ENCODE measurements around the gene DERL2. TPM values are rescaled to one million over a fixed set of nuclear protein-coding genes. Genes with fewer than 3 reads are reported as not detected.

The DERL2 gene
- total RNA-seq, 1 donor from 2014 or later, result 74.6 TPM

- no peaks in the 10 kb centered on the region for H3K36me3 Mint-ChIP-seq (ENCODE audit: low read depth)
- H3K4me3 Mint-ChIP-seq, result no peak overlapping the region
- H3K27ac Mint-ChIP-seq (ENCODE audit: unreplicated experiment), result no peak overlapping the region
- no peak for TF ChIP-seq CTCF (conservative IDR thresholded peaks at IDR 0.05)
- peaks cover 7% of the 10 kb centered on the region for H3K4me1 Mint-ChIP-seq
- peaks cover 20% of the 10 kb centered on the region for H3K27me3 Mint-ChIP-seq (ENCODE audit: low read depth)
- no peaks in the 10 kb centered on the region for H3K9me3 Mint-ChIP-seq
- no peak for DNase-seq (ENCODE audit: low read depth, low spot score)
These were observed 30.2 kb upstream of the DERL2 start for GRCh38 chr17:5516060-5516792.

GRCh38 chr17:5514976-5515375, 29.0 kb upstream of the DERL2 start:
- no peak for TF ChIP-seq CTCF (conservative IDR thresholded peaks at IDR 0.05)
- Mint-ChIP-seq H3K9me3 (no peaks in the 10 kb centered on the region), H3K27ac (ENCODE audit: unreplicated experiment) (no peak overlapping the region), H3K4me3 (no peak overlapping the region), H3K4me1 (peaks cover 7% of the 10 kb centered on the region), H3K27me3 (ENCODE audit: low read depth) (peaks cover 20% of the 10 kb centered on the region), H3K36me3 (ENCODE audit: low read depth) (no peaks in the 10 kb centered on the region)
- DNase-seq (ENCODE audit: low read depth, low spot score), result no peak

- Mint-ChIP-seq H3K27ac (ENCODE audit: unreplicated experiment) (no peak overlapping the region), H3K36me3 (ENCODE audit: low read depth) (no peaks in the 10 kb centered on the region), H3K4me1 (peaks cover 19% of the 10 kb centered on the region), H3K27me3 (ENCODE audit: low read depth) (peaks cover 20% of the 10 kb centered on the region), H3K4me3 (no peak overlapping the region), H3K9me3 (no peaks in the 10 kb centered on the region)
- DNase-seq (ENCODE audit: low read depth, low spot score), result no peak
- TF ChIP-seq CTCF (conservative IDR thresholded peaks at IDR 0.05), result no peak
These were observed 27.6 kb upstream of the DERL2 start for GRCh38 chr17:5513628-5514027.

GRCh38 chr17:5511401-5512225, 25.6 kb upstream of the DERL2 start:
- no peaks in the 10 kb centered on the region for H3K36me3 Mint-ChIP-seq (ENCODE audit: low read depth)
- no peak for DNase-seq (ENCODE audit: low read depth, low spot score)
- H3K27ac Mint-ChIP-seq (ENCODE audit: unreplicated experiment), result no peak overlapping the region
- peaks cover 12% of the 10 kb centered on the region for H3K27me3 Mint-ChIP-seq (ENCODE audit: low read depth)
- H3K4me3 Mint-ChIP-seq, result no peak overlapping the region
- no peaks in the 10 kb centered on the region for H3K9me3 Mint-ChIP-seq
- no peak for TF ChIP-seq CTCF (conservative IDR thresholded peaks at IDR 0.05)
- H3K4me1 Mint-ChIP-seq, result peaks cover 23% of the 10 kb centered on the region

GRCh38 chr17:5510771-5511170, 24.8 kb upstream of the DERL2 start:
- TF ChIP-seq CTCF (conservative IDR thresholded peaks at IDR 0.05), result no peak
- Mint-ChIP-seq H3K4me1 (peaks cover 23% of the 10 kb centered on the region), H3K36me3 (ENCODE audit: low read depth) (no peaks in the 10 kb centered on the region), H3K9me3 (no peaks in the 10 kb centered on the region), H3K4me3 (no peak overlapping the region), H3K27ac (ENCODE audit: unreplicated experiment) (no peak overlapping the region), H3K27me3 (ENCODE audit: low read depth) (peaks cover 7% of the 10 kb centered on the region)
- no peak for DNase-seq (ENCODE audit: low read depth, low spot score)

Data from neural crest cell (in vitro differentiated cells).